Stomach (tissue), 9 donors: ENCODE measurements around the gene DGCR6L. TPM values are rescaled to one million over a fixed set of nuclear protein-coding genes. Genes with fewer than 3 reads are reported as not detected.
"Not testable (repeated sequence)": the region's sequence is repeated elsewhere in the genome, so short reads cannot be mapped to it uniquely, and the experiment has no call there.

Experiments used
- DNase-seq, 2 donors: peaks; one replicate each; pipeline versions ENCODE4 v3.0.0 to v3.0.0-alpha.2; 2013 to 2019
- H3K27ac ChIP-seq, 5 donors: fragments of 200-600 bp in 4 of 5; sonication (generic) in 4 of 5; one replicate each; pipeline ENCODE4 v1.5.1; 2013 to 2019; ENCODE audit warnings: mild to moderate bottlenecking in 1 of 5, moderate library complexity in 1 of 5
- H3K27me3 ChIP-seq, 3 donors: fragments of 200-600 bp; sonication (generic); one replicate each; pipeline ENCODE4 v1.5.1; 2017 to 2019; ENCODE audit warnings: mixed run types in 1 of 3
- H3K36me3 ChIP-seq, 4 donors: fragments of 200-600 bp; sonication (generic); 1 replicate in 3 of 4; 2 replicates in 1 of 4; pipeline ENCODE4 v1.5.1; 2016 to 2019
- H3K4me1 ChIP-seq, 4 donors: fragments of 200-600 bp; sonication (generic); one replicate each; pipeline ENCODE4 v1.5.1; 2016 to 2019
- H3K4me3 ChIP-seq, 4 donors: fragments of 200-600 bp; sonication (generic) in 3 of 4; one replicate each; pipeline ENCODE4 v1.5.1; 2016 to 2019; ENCODE audit warnings: mild to moderate bottlenecking in 1 of 4
- H3K9me3 ChIP-seq, 4 donors: fragments of 200-600 bp; sonication (generic); one replicate each; pipeline ENCODE4 v1.5.1; 2016 to 2019
- EP300 ChIP-seq: sonication (generic); formaldehyde crosslinking; IDR thresholded peaks from one replicate; pipeline ENCODE4 v1.6.1; 2017; ENCODE audit warnings: antibody characterized with exemption
- POLR2A ChIP-seq, 4 donors: fragments of 450-650 bp; IDR thresholded peaks; one replicate each; pipeline ENCODE4 v1.6.1; 2016; ENCODE audit warnings: antibody characterized with exemption in 4 of 4, control low read depth in 2 of 4, mild to moderate bottlenecking in 1 of 4, moderate library complexity in 1 of 4
- POLR2AphosphoS5 ChIP-seq, 3 donors: sonication (generic); formaldehyde crosslinking; IDR thresholded peaks; one replicate each; pipeline ENCODE4 v1.6.1; 2016; ENCODE audit warnings: antibody characterized with exemption in 3 of 3
- WGBS, 5 donors: extraction: QIAGEN DNeasy Blood & Tissue Kit in 3 of 5; methylation state at CpG; one replicate each; pipeline versions ENCODE4 v1.1.5 to v1.1.7; 2013 to 2018; 5-methylcytosine and 5-hydroxymethylcytosine counted together
- intact Hi-C: fragments of 100-400 bp; cut with DNase I; formaldehyde crosslinking; loops from one replicate; pipeline ENCODE4 v1.15.1; 2023; ENCODE audit warnings: low total_unique reads
- polyA plus RNA-seq, 3 donors: library from polyadenylated mRNA; stranded (reverse); fragments of 200-250 nt; gene quantifications; one replicate each; pipeline ENCODE4 v1.2.3, GENCODE V29; 2013
- total RNA-seq, 5 donors: library from RNA; depleted of rRNA; stranded (reverse); fragments of >200 nt; gene quantifications; one replicate each; pipeline versions ENCODE4 v1.1.0 to v1.2.3, GENCODE V29; 2014 to 2016
- TF ChIP-seq, protein P1 (sequence below), 7 experiments: fragments of 450-650 bp in 4 of 7; fragments of 200-600 bp in 3 of 7; sonication (generic) in 3 of 7; IDR thresholded peaks; one replicate each; pipeline ENCODE4 v1.5.1; 2016 to 2019; ENCODE audit warnings: antibody characterized with exemption in 7 of 7, control low read depth in 2 of 7, mild to moderate bottlenecking in 1 of 7
- donor health status: healthy with polysubstance abuse.
- donor health status: Bipolar disorder and iron deficiency.
- donor health status: healthy.

DGCR6L gene
- total and polyA plus RNA-seq, 8 donors, result 21.4 to 148 (median 71.1) TPM

DNA sequence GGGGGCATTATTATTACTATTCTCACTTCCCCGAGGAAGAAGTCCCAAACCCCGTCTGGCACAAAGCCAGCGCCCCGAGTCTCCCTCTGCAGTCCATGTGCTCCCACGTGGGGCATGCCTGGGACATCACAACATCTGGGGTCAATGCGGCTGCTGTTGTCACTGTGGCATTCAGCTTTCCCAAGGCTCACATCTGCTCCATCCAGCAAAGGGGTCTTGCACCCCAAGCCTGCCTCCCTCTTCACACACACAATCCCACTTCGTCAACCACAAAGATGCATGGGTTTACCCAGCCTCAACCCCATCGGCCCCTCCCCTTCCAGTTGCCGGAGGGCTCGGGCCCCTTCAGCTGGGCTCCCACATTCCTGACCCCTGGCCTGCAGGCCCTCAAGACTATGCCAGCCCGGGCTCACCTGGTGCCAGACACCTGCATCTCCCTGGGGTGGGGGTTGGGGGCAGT lies 28.2 kb downstream of the DGCR6L start:
- WGBS, 5 donors, result 42 to 61% (median 54%) methylated on average over 10 to 11 of the region's 11 CpGs
- intact Hi-C loops, result no loop called here
- no peaks in the 10 kb centered on the region for H3K4me1 ChIP-seq
- no peak for DNase-seq
- TF ChIP-seq EP300 (no peak), POLR2A (IDR thresholded peaks at IDR 0.05) (no peak), POLR2AphosphoS5 (IDR thresholded peaks at IDR 0.05) (no peak)
- TF ChIP-seq, protein P1, sequence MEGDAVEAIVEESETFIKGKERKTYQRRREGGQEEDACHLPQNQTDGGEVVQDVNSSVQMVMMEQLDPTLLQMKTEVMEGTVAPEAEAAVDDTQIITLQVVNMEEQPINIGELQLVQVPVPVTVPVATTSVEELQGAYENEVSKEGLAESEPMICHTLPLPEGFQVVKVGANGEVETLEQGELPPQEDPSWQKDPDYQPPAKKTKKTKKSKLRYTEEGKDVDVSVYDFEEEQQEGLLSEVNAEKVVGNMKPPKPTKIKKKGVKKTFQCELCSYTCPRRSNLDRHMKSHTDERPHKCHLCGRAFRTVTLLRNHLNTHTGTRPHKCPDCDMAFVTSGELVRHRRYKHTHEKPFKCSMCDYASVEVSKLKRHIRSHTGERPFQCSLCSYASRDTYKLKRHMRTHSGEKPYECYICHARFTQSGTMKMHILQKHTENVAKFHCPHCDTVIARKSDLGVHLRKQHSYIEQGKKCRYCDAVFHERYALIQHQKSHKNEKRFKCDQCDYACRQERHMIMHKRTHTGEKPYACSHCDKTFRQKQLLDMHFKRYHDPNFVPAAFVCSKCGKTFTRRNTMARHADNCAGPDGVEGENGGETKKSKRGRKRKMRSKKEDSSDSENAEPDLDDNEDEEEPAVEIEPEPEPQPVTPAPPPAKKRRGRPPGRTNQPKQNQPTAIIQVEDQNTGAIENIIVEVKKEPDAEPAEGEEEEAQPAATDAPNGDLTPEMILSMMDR (IDR thresholded peaks at IDR 0.05), result no peak
- H3K36me3 ChIP-seq, result no peaks in the 10 kb centered on the region
- H3K4me3 ChIP-seq, result no peak overlapping the region
- H3K9me3 ChIP-seq, result no peaks in the 10 kb centered on the region
- peaks cover 0 to 30% (median 0%) of the 10 kb centered on the region in 3 donors for H3K27me3 ChIP-seq
- no peak overlapping the region for H3K27ac ChIP-seq

DNA sequence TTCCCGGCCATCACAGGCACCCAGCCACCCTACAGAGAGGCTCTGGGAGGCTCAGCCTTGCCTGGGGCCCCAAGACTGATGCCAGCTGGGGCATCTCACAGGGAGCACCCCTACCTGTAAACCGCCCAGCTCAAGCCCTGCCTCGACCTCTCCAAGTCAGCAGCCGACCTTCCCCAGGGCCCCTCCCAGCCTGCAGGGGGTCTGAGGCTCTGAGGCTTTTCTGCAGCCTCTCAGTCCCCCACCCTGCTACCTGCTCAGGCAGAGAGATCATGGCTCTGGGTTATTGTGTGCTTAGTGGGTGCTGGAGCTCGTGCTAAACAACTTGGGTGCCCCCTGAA lies 28.6 kb downstream of the DGCR6L start:
- TF ChIP-seq, protein P1 (IDR thresholded peaks at IDR 0.05), result no peak
- no peak for TF ChIP-seq POLR2A (IDR thresholded peaks at IDR 0.05)
- no peak for TF ChIP-seq POLR2AphosphoS5 (IDR thresholded peaks at IDR 0.05)
- no peak for TF ChIP-seq EP300
- 53 to 100% (median 65%) methylated on average over 1 to 5 of the region's 5 CpGs for WGBS, 5 donors
- intact Hi-C loops, result no loop called here

DNA sequence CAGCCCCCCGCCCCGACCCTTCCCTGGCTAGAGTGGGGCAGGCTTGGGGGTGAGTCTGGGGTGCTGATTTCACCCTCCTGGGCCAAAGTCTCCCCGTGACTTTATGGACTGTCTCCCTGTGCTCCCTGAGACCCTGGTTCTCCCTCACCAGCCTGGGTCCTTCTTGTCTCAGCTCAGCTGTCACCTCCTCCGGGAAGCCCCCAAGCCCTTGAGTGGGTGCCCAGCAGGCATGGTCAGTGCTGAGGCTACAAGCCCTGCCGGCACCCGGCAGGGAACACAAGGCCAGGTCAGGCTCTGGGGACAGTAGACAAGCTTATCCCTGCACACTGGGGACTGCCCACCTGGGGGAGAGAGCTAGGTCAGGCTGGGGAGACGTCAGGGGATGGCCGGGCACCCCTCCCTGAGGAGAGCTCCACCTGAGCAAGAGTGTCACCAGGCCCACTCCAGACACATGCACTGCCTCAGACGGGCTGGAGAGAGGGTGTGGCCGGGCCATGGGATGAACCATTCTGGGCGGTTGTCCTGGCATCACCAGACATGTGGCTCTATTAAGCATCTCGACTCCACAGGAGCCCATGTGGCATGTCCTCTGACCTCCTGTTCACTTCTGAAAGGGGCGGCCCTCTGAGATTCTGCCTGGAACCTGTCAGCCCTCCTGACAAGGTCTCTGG lies 29.1 kb downstream of the DGCR6L start:
- intact Hi-C loops, result no loop called here
- WGBS, 5 donors, result 73 to 87% (median 81%) methylated on average over 8 to 13 of the region's 13 CpGs

More for the DNA sequence above, 28.6 kb downstream of the DGCR6L start:
- Histone ChIP-seq H3K4me1 (no peaks in the 10 kb centered on the region), H3K9me3 (no peaks in the 10 kb centered on the region), H3K4me3 (no peak overlapping the region), H3K27me3 (peaks cover 0 to 33% (median 3%) of the 10 kb centered on the region in 3 donors), H3K27ac (no peak overlapping the region), H3K36me3 (no peaks in the 10 kb centered on the region)
- no peak for DNase-seq

DNA sequence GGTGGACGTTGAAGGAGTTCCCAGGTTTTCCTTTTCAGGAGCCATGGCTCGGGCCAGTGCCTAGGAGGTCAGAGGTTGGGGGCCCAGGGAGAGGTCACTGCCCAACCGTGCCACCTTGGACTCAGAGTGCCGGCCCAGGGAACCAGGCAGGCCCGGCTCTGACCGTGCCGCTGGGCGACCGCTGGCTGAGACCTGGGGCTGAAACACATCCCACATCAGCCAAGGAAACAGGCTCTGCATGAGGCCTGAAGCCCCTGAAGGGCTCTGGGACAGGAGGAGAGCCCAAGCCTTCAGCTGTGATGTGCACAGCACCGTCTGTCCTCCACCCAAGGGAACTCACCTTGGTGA lies 29.8 kb downstream of the DGCR6L start:
- H3K27me3 ChIP-seq, result peaks cover 0 to 35% (median 3%) of the 10 kb centered on the region in 3 donors
- H3K36me3 ChIP-seq, result no peaks in the 10 kb centered on the region
- no peaks in the 10 kb centered on the region for H3K4me1 ChIP-seq
- no peak overlapping the region for H3K27ac ChIP-seq
- no peak for TF ChIP-seq EP300
- no peak for TF ChIP-seq POLR2A (IDR thresholded peaks at IDR 0.05)
- TF ChIP-seq, protein P1 (IDR thresholded peaks at IDR 0.05), result no peak
- TF ChIP-seq POLR2AphosphoS5 (IDR thresholded peaks at IDR 0.05), result no peak
- H3K4me3 ChIP-seq, result no peak overlapping the region
- WGBS, 5 donors, result 73 to 90% (median 77%) methylated on average over 5 to 10 of the region's 10 CpGs
- intact Hi-C loops, result no loop called here
- H3K9me3 ChIP-seq, result no peaks in the 10 kb centered on the region
- DNase-seq, result no peak

More for the DNA sequence above, 29.1 kb downstream of the DGCR6L start:
- H3K27me3 ChIP-seq, result peaks cover 0 to 35% (median 3%) of the 10 kb centered on the region in 3 donors
- H3K27ac ChIP-seq, result no peak overlapping the region
- no peaks in the 10 kb centered on the region for H3K36me3 ChIP-seq
- H3K4me1 ChIP-seq, result no peaks in the 10 kb centered on the region
- no peak for DNase-seq
- TF ChIP-seq EP300 (no peak), POLR2AphosphoS5 (IDR thresholded peaks at IDR 0.05) (no peak), POLR2A (IDR thresholded peaks at IDR 0.05) (no peak)
- TF ChIP-seq, protein P1 (IDR thresholded peaks at IDR 0.05), result no peak
- H3K9me3 ChIP-seq, result no peaks in the 10 kb centered on the region
- no peak overlapping the region for H3K4me3 ChIP-seq

DNA sequence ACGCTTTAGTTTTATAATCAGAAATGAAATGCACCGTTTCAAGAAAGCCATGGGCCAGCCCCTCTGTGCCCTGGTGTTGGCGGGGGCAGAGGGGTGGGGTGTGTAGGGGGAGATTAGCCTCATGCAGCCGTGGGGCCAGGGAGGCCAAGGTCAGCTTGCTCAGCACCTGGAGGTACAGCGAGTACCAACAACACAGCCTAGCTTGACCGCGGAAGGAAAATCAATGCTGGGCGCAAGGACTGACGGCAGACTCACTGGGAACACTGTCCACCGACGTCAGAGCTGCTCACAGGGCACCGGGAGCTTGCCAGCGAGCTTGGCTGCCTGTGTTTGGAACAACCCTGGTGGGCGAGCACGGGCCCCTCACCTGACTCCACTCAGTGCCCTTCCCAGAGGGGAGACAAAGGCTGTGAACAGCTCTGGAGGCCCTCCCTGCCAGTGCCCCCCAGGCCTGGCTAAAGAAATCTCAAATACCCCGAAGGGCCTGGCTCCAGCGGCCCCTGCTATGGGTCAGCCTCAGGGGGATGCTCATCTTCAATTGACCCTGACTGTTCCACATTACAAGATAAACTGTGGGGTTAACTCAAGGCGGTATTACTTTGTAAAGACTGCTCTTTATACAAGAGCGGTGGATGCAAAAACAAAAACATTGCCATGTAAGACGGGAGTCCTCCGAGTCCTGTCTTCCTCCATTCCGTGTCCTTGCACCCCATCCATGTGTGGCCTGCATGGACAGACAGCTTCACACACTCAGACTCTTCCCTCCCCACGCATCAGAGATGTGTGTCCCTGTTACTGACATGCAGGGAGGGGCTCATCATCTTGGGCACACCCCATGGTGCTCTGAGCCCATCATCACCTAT lies 30.4 kb downstream of the DGCR6L start:
- H3K4me1 ChIP-seq, H3K4me3 ChIP-seq, H3K36me3 ChIP-seq, H3K27ac ChIP-seq, DNase-seq, H3K9me3 ChIP-seq: not testable (repeated sequence)
- 61 to 73% (median 68%) methylated on average over 19 to 22 of the region's 23 CpGs for WGBS, 5 donors
- H3K27me3 ChIP-seq, result peaks cover 0 to 35% (median 3%) of the 10 kb centered on the region in 3 donors
- intact Hi-C loops, result loop anchor here (5.0 kb wide), 1 partner anchor 132 kb away; no protein-coding TSS in a partner anchor

DNA sequence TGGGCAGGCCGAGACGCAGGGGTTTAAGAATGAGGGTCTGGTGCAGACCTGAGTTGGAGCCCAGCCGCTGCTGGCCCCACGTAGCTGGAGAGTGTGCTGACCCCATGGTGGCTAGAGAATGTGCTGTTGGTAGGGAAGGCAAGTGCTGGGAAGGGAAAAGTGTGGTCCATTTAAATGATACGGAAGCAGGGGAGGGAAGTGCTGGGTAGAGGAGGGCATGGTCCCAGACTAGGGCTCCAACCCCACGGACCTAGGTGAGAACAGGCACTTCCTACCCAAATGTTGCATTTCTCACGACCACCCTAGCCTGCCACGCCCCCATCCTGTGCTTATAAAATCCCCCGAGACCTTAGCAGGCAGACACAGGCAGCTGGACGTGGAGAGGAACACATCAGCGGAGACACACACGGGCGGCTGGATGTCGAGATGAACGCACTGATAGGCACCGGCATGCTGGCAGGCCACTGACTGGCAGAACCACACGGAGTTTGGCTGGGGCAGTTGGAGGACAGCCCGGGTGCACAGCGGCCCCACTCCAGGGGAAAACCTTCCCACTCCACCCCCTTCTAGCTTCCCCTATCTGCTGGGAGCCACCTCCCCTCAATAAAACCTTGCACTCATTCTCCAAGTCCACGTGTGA lies 33.0 kb downstream of the DGCR6L start:
- not testable (repeated sequence) for DNase-seq
- 59 to 65% (median 61%) methylated on average over 9 to 19 of the region's 20 CpGs for WGBS, 5 donors
- intact Hi-C loops, result loop anchor here (5.0 kb wide), 1 partner anchor 130 kb away; no protein-coding TSS in a partner anchor

More for the DNA sequence above, 33.0 kb downstream of the DGCR6L start:
- peaks cover 0 to 35% (median 3%) of the 10 kb centered on the region in 3 donors for H3K27me3 ChIP-seq
- not testable (repeated sequence) for H3K36me3 ChIP-seq, H3K27ac ChIP-seq, H3K9me3 ChIP-seq, H3K4me1 ChIP-seq, H3K4me3 ChIP-seq
